Esophagus muscularis mucosa (tissue), 4 donors: Measurements from ENCODE around the gene SURF4. TPM values are rescaled to one million over a fixed set of nuclear protein-coding genes. Genes with fewer than 3 reads are reported as not detected.

Experiments
- DNase-seq: peaks from one replicate; pipeline ENCODE4 v3.0.0-alpha.2; 2017; ENCODE audit errors: extremely low spot score
- H3K27ac ChIP-seq, 4 donors: fragments of 200-600 bp; sonication (generic); replicated peaks in 1 of 4; 1 replicate in 3 of 4; 2 replicates in 1 of 4; pipeline ENCODE4 v1.5.1; 2016 to 2019; ENCODE audit warnings: mild to moderate bottlenecking in 1 of 4
- H3K27me3 ChIP-seq, 4 donors: fragments of 200-600 bp; sonication (generic); one replicate each; pipeline versions ENCODE4 v1.5.1 to v1.6.0; 2016 to 2019
- H3K36me3 ChIP-seq, 4 donors: fragments of 200-600 bp; sonication (generic); one replicate each; pipeline ENCODE4 v1.5.1; 2016 to 2019
- H3K4me1 ChIP-seq, 4 donors: fragments of 200-600 bp; sonication (generic); one replicate each; pipeline ENCODE4 v1.5.1; 2016 to 2019
- H3K4me3 ChIP-seq, 4 donors: fragments of 200-600 bp; sonication (generic); 1 replicate in 2 of 4; 2 replicates in 2 of 4; pipeline ENCODE4 v1.5.1; 2016 to 2019; ENCODE audit warnings: mild to moderate bottlenecking in 4 of 4, moderate library complexity in 1 of 4
- H3K9me3 ChIP-seq, 4 donors: fragments of 200-600 bp; sonication (generic); 1 replicate in 3 of 4; 2 replicates in 1 of 4; pipeline ENCODE4 v1.5.1; 2016 to 2019
- CTCF ChIP-seq, 3 experiments: fragments of 200-600 bp in 2 of 3; fragments of 450-650 bp in 1 of 3; sonication (generic) in 2 of 3; IDR thresholded peaks; one replicate each; pipeline ENCODE4 v1.5.1; 2017 to 2019; ENCODE audit warnings: antibody characterized with exemption in 3 of 3, mild to moderate bottlenecking in 2 of 3, moderate library complexity in 1 of 3
- EP300 ChIP-seq: sonication (generic); formaldehyde crosslinking; IDR thresholded peaks from one replicate; pipeline ENCODE4 v1.6.1; 2017; ENCODE audit warnings: antibody characterized with exemption
- POLR2A ChIP-seq: fragments of 450-650 bp; IDR thresholded peaks from one replicate; pipeline ENCODE4 v1.6.1; 2017; ENCODE audit warnings: antibody characterized with exemption, moderate library complexity, mild to moderate bottlenecking, low read depth
- POLR2AphosphoS5 ChIP-seq, 2 donors: sonication (generic); formaldehyde crosslinking; IDR thresholded peaks; one replicate each; pipeline ENCODE4 v1.6.1; 2017; ENCODE audit warnings: antibody characterized with exemption in 2 of 2
- WGBS: methylation state at CpG from one replicate; pipeline ENCODE4 v1.1.5; 2018; 5-methylcytosine and 5-hydroxymethylcytosine counted together
- intact Hi-C: fragments of 100-400 bp; cut with DNase I; formaldehyde crosslinking; loops from one replicate; pipeline ENCODE4 v1.15.1; 2023
- total RNA-seq, 4 donors: library from RNA; depleted of rRNA; stranded (reverse); fragments of >200 nt; gene quantifications; one replicate each; pipeline versions ENCODE4 v1.1.0 to v1.2.1, GENCODE V29; 2016

Gene SURF4
- total RNA-seq, 4 donors from 2014 or later = 83.9 to 139 (median 127) TPM

- WGBS = 94% methylated on average over 7 of the region's 12 CpGs
- intact Hi-C loops = no loop called here
- TF ChIP-seq POLR2A (no peak), POLR2AphosphoS5 (IDR thresholded peaks at IDR 0.05) (no peak), CTCF (IDR thresholded peaks at IDR 0.05) (no peak), EP300 (no peak)
- Histone ChIP-seq H3K9me3 (no peaks in the 10 kb centered on the region), H3K4me3 (no peak overlapping the region), H3K27me3 (peaks cover 0 to 18% (median 0%) of the 10 kb centered on the region in 4 donors), H3K27ac (no peak overlapping the region), H3K36me3 (peaks cover 0 to 41% (median 25%) of the 10 kb centered on the region in 4 donors), H3K4me1 (no peaks in the 10 kb centered on the region)
- DNase-seq = no peak
Observed at GRCh38 chr9:133400292-133400691, 24.4 kb upstream of the SURF4 start.

GRCh38 chr9:133397895-133398294, 22.0 kb upstream of the SURF4 start:
- intact Hi-C loops = no loop called here
- 80% methylated on average over 1 of the region's 9 CpGs for WGBS
- no peak for DNase-seq
- H3K9me3 ChIP-seq = no peaks in the 10 kb centered on the region
- H3K36me3 ChIP-seq = peaks cover 0 to 21% (median 10%) of the 10 kb centered on the region in 4 donors
- TF ChIP-seq CTCF (IDR thresholded peaks at IDR 0.05) = no peak
- TF ChIP-seq POLR2A = no peak
- no peak for TF ChIP-seq EP300
- TF ChIP-seq POLR2AphosphoS5 (IDR thresholded peaks at IDR 0.05) = no peak
- no peaks in the 10 kb centered on the region for H3K4me1 ChIP-seq
- no peak overlapping the region for H3K4me3 ChIP-seq
- no peak overlapping the region for H3K27ac ChIP-seq
- H3K27me3 ChIP-seq = peaks cover 0 to 42% (median 9%) of the 10 kb centered on the region in 4 donors

GRCh38 chr9:133397370-133397769, 21.5 kb upstream of the SURF4 start:
- Histone ChIP-seq H3K36me3 (peaks cover 0 to 16% (median 8%) of the 10 kb centered on the region in 4 donors), H3K27ac (no peak overlapping the region), H3K9me3 (no peaks in the 10 kb centered on the region), H3K4me1 (no peaks in the 10 kb centered on the region), H3K4me3 (no peak overlapping the region), H3K27me3 (peaks cover 0 to 45% (median 9%) of the 10 kb centered on the region in 4 donors)
- no peak for TF ChIP-seq POLR2AphosphoS5 (IDR thresholded peaks at IDR 0.05)
- no peak for TF ChIP-seq EP300
- no peak for TF ChIP-seq CTCF (IDR thresholded peaks at IDR 0.05)
- no peak for TF ChIP-seq POLR2A
- no peak for DNase-seq
- intact Hi-C loops = no loop called here
- 84% methylated on average over 6 of the region's 6 CpGs for WGBS

- intact Hi-C loops = no loop called here
- peaks cover 0 to 12% (median 6%) of the 10 kb centered on the region in 4 donors for H3K36me3 ChIP-seq
- DNase-seq = no peak
- no peak overlapping the region for H3K27ac ChIP-seq
- H3K27me3 ChIP-seq = peaks cover 0 to 49% (median 9%) of the 10 kb centered on the region in 4 donors
- TF ChIP-seq POLR2A = no peak
- no peak for TF ChIP-seq POLR2AphosphoS5 (IDR thresholded peaks at IDR 0.05)
- no peak for TF ChIP-seq CTCF (IDR thresholded peaks at IDR 0.05)
- TF ChIP-seq EP300 = no peak
- H3K4me3 ChIP-seq = no peak overlapping the region
- no peaks in the 10 kb centered on the region for H3K4me1 ChIP-seq
- H3K9me3 ChIP-seq = no peaks in the 10 kb centered on the region
- WGBS = 59% methylated on average over 5 of the region's 14 CpGs
Observed at GRCh38 chr9:133396952-133397351, 21.1 kb upstream of the SURF4 start.

GRCh38 chr9:133394687-133395271, 18.9 kb upstream of the SURF4 start:
- Histone ChIP-seq H3K27me3 (peaks cover 0 to 63% (median 9%) of the 10 kb centered on the region in 4 donors), H3K36me3 (no peaks in the 10 kb centered on the region), H3K9me3 (no peaks in the 10 kb centered on the region), H3K4me3 (no peak overlapping the region), H3K4me1 (no peaks in the 10 kb centered on the region), H3K27ac (no peak overlapping the region)
- no peak for DNase-seq
- TF ChIP-seq POLR2AphosphoS5 (IDR thresholded peaks at IDR 0.05) (no peak), EP300 (no peak), POLR2A (no peak), CTCF (IDR thresholded peaks at IDR 0.05) (no peak)
- 36% methylated on average over 5 of the region's 8 CpGs for WGBS
- intact Hi-C loops = no loop called here
